ENCODE data around the gene PDC.

DNA sequence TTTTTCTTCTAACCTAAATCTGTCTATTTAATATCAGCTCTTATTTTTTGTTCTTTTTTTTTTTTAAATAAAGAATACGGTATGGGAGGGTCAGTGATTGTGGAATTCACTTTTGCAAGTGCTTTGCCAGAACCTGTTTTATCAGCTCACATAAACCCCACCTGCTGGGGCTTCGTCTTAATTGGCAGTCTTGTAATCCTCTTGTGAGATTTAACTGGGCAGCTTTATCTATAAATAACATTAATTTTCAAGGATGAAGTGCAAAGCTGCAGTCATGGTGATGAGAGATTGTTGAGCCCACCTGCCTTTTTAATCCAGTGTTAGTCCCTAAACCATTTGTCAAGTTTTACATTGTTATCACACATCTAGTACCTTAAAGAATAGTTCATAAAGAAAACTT is 18.2 kb upstream of the PDC start:
- TF ChIP-seq, protein P1, sequence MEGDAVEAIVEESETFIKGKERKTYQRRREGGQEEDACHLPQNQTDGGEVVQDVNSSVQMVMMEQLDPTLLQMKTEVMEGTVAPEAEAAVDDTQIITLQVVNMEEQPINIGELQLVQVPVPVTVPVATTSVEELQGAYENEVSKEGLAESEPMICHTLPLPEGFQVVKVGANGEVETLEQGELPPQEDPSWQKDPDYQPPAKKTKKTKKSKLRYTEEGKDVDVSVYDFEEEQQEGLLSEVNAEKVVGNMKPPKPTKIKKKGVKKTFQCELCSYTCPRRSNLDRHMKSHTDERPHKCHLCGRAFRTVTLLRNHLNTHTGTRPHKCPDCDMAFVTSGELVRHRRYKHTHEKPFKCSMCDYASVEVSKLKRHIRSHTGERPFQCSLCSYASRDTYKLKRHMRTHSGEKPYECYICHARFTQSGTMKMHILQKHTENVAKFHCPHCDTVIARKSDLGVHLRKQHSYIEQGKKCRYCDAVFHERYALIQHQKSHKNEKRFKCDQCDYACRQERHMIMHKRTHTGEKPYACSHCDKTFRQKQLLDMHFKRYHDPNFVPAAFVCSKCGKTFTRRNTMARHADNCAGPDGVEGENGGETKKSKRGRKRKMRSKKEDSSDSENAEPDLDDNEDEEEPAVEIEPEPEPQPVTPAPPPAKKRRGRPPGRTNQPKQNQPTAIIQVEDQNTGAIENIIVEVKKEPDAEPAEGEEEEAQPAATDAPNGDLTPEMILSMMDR (optimal IDR thresholded peaks at IDR 0.05 in 1 of 3, IDR thresholded peaks at IDR 0.05 in 1 of 3, conservative IDR thresholded peaks at IDR 0.05 in 1 of 3; ENCODE audit: extremely low read depth in 1 of 3, insufficient read depth in 2 of 3, low read length in 3 of 3), result no peak
- TF ChIP-seq EZH2 (IDR thresholded peaks at IDR 0.05; ENCODE audit: low read length), result no peak

Data from keratinocyte (primary cell).